ENCODE data around the gene CES3. TPM values are rescaled to one million over a fixed set of nuclear protein-coding genes. Genes with fewer than 3 reads are reported as not detected.
"Not testable (repeated sequence)": the region's sequence is repeated elsewhere in the genome, so short reads cannot be mapped to it uniquely, and the experiment has no call there.

The CES3 gene
- total and polyA plus RNA-seq, 12 donors, result 0.22 to 1.7 (median 0.67) TPM; not detected in 1

DNA sequence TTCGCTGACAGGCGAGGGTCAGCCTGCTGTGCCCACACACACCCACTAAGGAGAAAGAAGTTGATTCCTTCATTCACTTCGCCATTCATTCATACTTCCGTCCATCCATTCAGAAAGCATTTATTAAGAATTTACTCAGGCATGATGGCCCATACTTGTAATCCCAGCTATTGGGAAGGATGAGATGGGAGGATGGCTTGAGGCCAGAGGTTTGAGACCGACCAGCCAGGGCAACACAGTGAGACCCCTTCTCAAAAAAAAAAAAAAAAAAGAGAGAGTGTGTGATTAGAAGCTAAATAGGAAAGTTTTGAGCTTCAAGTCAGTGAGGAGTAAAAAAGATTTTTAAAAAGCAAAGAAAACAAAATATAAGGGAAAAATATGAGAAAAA is 17.0 kb upstream of the CES3 start:
- TF ChIP-seq POLR2A (IDR thresholded peaks at IDR 0.05), result no peak
- TF ChIP-seq, protein P1, sequence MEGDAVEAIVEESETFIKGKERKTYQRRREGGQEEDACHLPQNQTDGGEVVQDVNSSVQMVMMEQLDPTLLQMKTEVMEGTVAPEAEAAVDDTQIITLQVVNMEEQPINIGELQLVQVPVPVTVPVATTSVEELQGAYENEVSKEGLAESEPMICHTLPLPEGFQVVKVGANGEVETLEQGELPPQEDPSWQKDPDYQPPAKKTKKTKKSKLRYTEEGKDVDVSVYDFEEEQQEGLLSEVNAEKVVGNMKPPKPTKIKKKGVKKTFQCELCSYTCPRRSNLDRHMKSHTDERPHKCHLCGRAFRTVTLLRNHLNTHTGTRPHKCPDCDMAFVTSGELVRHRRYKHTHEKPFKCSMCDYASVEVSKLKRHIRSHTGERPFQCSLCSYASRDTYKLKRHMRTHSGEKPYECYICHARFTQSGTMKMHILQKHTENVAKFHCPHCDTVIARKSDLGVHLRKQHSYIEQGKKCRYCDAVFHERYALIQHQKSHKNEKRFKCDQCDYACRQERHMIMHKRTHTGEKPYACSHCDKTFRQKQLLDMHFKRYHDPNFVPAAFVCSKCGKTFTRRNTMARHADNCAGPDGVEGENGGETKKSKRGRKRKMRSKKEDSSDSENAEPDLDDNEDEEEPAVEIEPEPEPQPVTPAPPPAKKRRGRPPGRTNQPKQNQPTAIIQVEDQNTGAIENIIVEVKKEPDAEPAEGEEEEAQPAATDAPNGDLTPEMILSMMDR (IDR thresholded peaks at IDR 0.05), result no peak
- H3K27me3 ChIP-seq, result no peaks in the 10 kb centered on the region
- no peak for DNase-seq
- peaks cover 0 to 50% of the 10 kb centered on the region in 2 donors for H3K36me3 ChIP-seq (replicated peaks in 1 of 2)
- intact Hi-C loops (cut with DNase I), result loop anchor here in 1 of 2 donors (5.0 kb wide), 1 partner anchor 47 kb away; no protein-coding TSS in a partner anchor
- H3K4me3 ChIP-seq, result no peak overlapping the region
- peaks cover 5% of the 10 kb centered on the region in 2 donors for H3K4me1 ChIP-seq (replicated peaks in 1 of 2)
- H3K9me3 ChIP-seq (replicated peaks in 1 of 3), result no peaks in the 10 kb centered on the region
- H3K27ac ChIP-seq, result no peak overlapping the region
- 80 to 95% (median 90%) methylated on average over 5 of the region's 5 CpGs for WGBS, 4 donors

DNA sequence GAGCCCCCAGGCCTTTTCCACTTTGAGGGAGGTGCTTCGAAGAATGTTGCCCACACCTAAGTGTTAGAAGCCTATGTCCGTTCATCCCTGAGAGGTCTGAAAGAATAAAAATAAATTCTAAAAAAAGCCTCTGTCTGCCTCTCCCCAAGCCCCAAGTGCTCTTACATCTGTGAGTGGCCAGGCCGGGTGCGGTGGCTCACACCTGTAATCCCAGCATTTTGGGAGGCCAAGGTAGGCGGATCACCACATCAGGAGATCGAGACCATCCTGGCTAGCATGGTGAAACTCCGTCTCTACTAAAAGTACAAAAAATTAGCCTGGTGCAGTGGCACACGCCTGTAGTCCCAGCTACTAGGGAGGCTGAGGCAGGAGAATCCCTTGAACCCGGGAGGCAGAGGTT is 16.1 kb upstream of the CES3 start:
- peaks cover 0 to 43% of the 10 kb centered on the region in 2 donors for H3K36me3 ChIP-seq (replicated peaks in 1 of 2)
- H3K4me1 ChIP-seq (replicated peaks in 1 of 2); H3K4me3 ChIP-seq; H3K27me3 ChIP-seq; H3K27ac ChIP-seq; DNase-seq; H3K9me3 ChIP-seq (replicated peaks in 1 of 3): not testable (repeated sequence)
- intact Hi-C loops (cut with DNase I), result loop anchor here in 1 of 2 donors (5.0 kb wide), 1 partner anchor 48 kb away; no protein-coding TSS in a partner anchor
- 82 to 89% (median 85%) methylated on average over 9 of the region's 9 CpGs for WGBS, 4 donors

DNA sequence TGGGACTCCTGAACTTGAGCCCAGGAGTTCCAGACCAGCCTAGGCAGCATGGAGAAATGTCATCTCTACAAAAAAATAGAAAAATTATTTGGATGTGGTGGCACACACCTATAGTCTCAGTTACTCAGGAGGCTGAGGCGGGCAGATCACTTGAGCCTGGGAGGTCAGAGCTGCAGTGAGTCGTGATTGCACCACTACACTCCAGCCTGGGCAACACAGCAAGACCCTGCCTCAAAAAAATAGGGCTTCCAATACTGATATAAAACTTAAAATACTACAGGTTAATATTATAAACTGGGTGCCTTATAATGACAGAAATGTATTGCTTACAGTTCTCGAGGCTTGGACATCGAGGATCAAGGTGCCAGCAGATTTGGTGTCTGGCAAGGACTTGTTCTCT is 15.1 kb upstream of the CES3 start:
- no peaks in the 10 kb centered on the region for H3K9me3 ChIP-seq (replicated peaks in 1 of 3)

DNA sequence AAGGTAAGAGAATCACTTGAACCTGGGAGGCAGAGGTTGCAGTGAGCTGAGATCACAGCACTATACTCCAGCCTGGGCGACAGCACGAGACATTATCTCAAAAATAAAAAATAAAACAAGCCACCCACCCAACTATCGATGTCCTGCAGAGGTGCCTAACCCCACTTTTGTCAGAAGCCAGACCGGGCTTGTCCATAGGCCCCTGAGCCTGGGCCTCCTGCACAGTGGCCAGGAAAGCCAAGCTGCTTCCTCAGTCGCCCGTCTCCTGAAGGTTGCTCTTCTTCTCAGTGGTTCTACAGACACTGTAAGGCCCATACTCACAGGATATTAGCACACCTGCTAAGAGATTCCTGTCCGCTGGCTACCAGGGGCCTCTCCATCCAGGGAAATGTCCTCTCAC is 14.5 kb upstream of the CES3 start:
- no peak overlapping the region for H3K27ac ChIP-seq
- H3K36me3 ChIP-seq (replicated peaks in 1 of 2), result peaks cover 0 to 28% of the 10 kb centered on the region in 2 donors
- no peak for DNase-seq
- no peaks in the 10 kb centered on the region for H3K27me3 ChIP-seq
- intact Hi-C loops (cut with DNase I), result no loop called here
- TF ChIP-seq, protein P1 (IDR thresholded peaks at IDR 0.05), result no peak
- no peak for TF ChIP-seq POLR2A (IDR thresholded peaks at IDR 0.05)
- 53 to 76% (median 68%) methylated on average over 7 of the region's 7 CpGs for WGBS, 4 donors
- peaks cover 5% of the 10 kb centered on the region in 2 donors for H3K4me1 ChIP-seq (replicated peaks in 1 of 2)
- no peaks in the 10 kb centered on the region for H3K9me3 ChIP-seq (replicated peaks in 1 of 3)
- no peak overlapping the region for H3K4me3 ChIP-seq

More for the DNA sequence above, 15.1 kb upstream of the CES3 start:
- intact Hi-C loops (cut with DNase I), result no loop called here
- Histone ChIP-seq H3K36me3 (replicated peaks in 1 of 2) (peaks cover 0 to 34% of the 10 kb centered on the region in 2 donors), H3K27me3 (no peaks in the 10 kb centered on the region), H3K27ac (no peak overlapping the region), H3K4me3 (no peak overlapping the region), H3K4me1 (replicated peaks in 1 of 2) (peaks cover 5% of the 10 kb centered on the region in 2 donors)
- DNase-seq, result no peak
- WGBS, 4 donors, result 61 to 79% (median 69%) methylated on average over 4 of the region's 4 CpGs
- TF ChIP-seq, protein P1 (IDR thresholded peaks at IDR 0.05), result no peak
- no peak for TF ChIP-seq POLR2A (IDR thresholded peaks at IDR 0.05)

- H3K36me3 ChIP-seq (replicated peaks in 1 of 2), result peaks cover 0 to 24% of the 10 kb centered on the region in 2 donors
- no peaks in the 10 kb centered on the region for H3K9me3 ChIP-seq (replicated peaks in 1 of 3)
- peaks cover 5% of the 10 kb centered on the region in 2 donors for H3K4me1 ChIP-seq (replicated peaks in 1 of 2)
- no peak for TF ChIP-seq POLR2A (IDR thresholded peaks at IDR 0.05)
- TF ChIP-seq, protein P1 (IDR thresholded peaks at IDR 0.05), result no peak
- no peaks in the 10 kb centered on the region for H3K27me3 ChIP-seq
- no peak for DNase-seq
- H3K27ac ChIP-seq, result no peak overlapping the region
- WGBS, 4 donors, result 16 to 34% (median 26%) methylated on average over 5 of the region's 5 CpGs
- intact Hi-C loops (cut with DNase I), result no loop called here
- no peak overlapping the region for H3K4me3 ChIP-seq
Measured at GRCh38 chr16:66946974-66947301, 14.1 kb upstream of the CES3 start.
